ENCODE data around the gene OTOGL.
"Not testable (repeated sequence)": the region's sequence is repeated elsewhere in the genome, so short reads cannot be mapped to it uniquely, and the experiment has no call there.

OTOGL gene

GRCh38 chr12:80099259-80099658, at the start of gene OTOGL:
OTOGL (plus strand) TSS chr12:80099537; CDS start chr12:80209432, 109,895 bp downstream.
- DNase-seq = no peak

DNA sequence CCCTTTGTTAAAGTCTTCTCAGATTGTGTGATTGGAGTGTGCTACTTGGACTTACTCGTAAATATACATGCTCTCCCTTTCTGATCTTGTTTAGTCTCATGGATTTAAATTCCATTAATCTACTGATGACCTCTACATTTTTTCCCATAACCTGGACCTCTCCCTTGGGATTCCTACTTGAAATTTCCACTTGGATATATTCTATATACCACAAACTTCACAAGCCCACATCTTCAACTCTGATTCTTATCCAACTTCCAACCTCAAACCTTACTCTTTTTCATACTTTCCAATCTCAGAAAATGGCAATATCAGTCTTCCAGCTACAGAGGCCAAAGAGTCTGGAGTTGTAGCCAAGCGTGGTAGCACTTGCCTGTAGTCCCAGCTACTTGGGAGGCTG, 49.1 kb upstream of the OTOGL start:
- DNase-seq = no peak

DNA sequence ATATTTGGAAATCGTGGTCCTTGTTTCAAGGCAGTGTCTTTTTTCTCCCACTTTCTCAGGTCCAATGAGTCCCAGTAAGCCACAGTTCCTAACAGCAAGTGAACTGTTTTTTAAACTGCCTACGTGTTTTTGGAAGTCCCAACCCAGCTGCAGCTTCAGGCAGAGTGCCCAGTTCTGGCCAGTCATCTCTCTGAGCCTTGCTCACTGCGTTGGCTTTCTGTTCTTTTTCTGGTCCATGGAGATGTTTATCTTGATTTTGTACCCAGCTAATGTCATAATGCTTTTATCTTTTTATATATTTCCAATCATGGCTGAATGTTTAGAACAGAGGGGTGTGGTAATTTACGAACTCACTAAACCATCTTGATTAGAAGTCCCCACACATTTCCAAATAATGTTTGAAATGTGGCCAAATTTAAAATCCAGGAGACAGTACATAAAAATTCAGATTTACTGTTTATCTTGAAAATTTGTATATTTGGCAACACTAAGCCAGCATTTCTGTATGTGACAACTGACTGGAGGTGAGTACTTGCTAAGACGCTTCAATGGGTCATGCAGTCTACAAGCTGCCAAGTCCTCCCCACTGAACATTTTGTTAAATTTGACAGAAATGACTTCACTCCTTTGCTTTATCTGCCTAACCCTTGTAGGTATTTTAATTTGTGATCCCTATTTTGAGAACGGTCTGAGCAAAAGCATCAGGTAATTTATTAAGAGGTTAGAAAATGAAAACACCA, 46.1 kb upstream of the OTOGL start:
- no peak for DNase-seq

- DNase-seq = no peak
These were observed 43.1 kb upstream of the OTOGL start for GRCh38 chr12:80056232-80056631.

DNA sequence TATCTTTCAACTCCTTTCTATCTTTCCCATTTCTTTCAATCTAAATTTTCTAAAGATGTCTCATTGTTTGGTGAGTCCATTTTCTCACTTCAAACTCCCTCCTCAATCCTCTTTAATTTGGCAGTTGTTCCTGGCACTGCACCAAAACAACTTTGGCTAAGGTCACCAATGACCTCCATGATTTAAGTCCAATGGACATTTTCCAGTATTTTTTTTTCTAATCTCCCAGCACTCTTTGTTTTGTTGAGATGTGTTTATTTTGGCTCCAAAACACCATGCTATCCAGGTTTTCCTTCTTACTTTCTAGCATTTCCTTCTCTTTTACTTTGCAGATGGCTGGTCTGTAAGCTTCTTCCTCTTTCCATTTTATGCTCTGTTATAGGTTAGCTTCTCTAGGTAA, 42.5 kb upstream of the OTOGL start:
- no peak for DNase-seq

DNA sequence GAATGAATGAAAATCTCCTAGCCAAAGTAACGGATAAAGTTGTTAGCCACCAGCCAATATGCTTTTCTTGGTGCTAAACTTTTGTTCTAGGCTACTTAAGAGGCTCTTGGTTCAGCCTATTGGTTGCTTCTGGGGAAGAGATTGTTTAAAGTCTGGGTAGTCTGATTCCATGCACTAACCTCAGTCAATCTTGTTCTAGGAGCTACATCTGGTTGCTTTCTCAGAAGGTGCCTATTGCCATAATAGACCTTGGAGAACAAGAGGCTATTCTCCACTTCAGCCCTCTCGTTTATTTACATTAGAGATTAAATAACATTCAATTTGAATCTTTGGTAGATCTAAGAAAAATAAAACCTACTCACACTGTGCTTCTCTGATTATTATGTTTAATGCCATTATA, 40.8 kb upstream of the OTOGL start:
- DNase-seq = no peak

DNA sequence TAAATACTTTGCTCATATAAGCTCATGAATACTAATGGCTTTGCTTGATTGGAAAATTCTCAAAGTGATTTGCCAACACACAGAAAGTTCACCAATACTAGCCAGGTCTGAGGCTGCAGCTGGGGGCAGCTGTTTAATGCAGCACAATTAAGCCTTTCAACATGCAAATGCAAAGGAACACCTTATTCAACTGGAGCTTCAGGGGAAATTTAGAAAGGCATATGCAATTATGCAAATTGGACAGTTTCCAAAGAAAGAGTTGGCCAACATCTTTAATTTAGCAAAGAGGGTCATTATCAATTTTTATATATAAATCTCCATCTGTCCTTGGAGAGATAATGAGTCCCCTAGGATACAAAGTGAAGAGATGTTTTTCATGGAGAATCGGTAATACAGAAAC, 40.2 kb upstream of the OTOGL start:
- no peak for DNase-seq

DNA sequence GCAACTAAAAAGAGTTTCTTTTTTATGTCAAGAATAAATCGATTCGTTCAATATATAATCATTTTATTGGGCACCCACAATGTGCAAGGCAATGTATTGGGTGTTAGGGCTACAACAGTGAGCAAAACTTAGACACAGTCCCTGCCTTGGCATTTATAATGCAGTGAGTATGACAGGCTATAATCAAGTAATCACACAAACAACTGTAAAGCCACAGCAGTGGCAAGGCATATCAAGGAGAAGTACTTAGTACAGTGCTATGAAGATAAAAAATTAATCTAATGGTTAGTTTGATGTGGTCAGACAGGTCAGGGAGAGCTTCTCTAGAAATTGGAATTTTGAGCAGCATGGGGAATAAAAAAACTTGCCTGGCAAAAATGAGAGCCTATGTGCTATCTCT, 39.5 kb upstream of the OTOGL start:
- no peak for DNase-seq

DNA sequence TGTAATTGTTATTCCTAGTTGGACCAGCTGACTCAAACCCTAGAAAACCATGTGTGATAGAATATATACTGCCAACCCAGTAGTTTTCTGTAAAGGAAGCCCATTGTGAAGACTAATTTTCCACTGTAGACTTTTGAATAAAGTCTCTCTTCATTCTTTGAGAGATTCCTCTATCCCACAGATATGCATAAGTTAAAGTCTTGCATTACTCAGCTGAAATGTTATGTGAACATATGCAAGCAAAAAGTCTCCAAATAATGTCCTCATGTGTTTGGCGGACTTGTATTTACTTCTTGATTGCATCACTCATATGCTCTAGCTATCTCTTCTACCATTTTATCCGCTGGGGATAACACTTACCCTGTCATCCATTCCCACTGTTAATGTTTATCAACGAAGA, 35.1 kb upstream of the OTOGL start:
- no peak for DNase-seq

DNA sequence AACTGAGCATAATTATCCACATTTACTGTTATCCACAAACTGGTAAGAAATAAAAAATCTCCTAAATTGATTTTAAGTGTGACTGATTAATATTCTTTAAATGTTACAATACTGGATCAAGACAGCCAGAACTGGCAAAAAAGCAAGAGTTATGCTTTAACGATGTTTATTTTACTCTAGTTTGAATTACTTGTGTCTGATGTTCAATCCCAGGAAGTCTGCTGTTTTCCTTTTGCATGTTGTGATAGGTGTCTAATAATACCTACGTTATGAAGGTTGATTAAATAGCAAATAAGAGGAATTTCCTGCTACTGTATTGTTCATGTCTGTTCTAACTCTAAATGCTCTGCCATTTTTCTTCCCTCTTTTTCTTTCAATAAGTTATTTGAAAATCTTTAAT, 34.4 kb upstream of the OTOGL start:
- no peak for DNase-seq

- DNase-seq = no peak
These were observed 31.2 kb upstream of the OTOGL start for GRCh38 chr12:80068173-80068572.

- not testable (repeated sequence) for DNase-seq
These were observed 15.3 kb upstream of the OTOGL start for GRCh38 chr12:80083892-80084614.

GRCh38 chr12:80086025-80086424, 13.3 kb upstream of the OTOGL start:
- no peak for DNase-seq

DNA sequence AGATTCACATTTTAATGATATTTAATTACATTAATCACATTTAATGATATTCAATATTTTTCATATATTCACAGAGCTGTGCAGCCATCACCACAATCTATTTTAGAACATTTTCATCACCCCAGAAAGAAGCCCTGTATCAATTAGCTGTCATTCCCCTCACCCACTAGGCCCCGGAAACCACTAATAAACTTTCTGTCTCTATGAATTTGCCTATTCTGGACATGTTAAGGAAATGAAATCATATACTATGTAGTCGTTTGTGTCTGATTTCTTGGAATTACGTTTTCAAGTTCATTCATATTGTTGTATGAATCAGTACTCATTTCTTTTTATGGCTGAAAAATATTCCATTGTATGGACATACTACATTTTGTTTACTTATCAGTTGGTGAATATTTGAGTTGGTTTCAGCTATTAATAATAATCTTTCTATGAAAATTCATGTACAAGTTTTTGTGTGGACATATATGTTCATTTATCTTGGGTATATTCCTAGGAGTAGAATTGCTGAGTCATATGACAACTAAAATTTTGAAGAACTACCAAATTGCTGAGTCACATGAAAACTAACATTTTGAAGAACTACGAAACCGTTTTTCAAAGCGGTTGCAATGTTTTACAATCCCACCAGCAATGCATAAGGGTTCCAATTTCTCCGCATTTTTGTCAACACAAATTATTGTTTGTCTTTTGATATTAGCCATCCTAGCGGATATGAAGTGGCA, 11.7 kb upstream of the OTOGL start:
- DNase-seq = no peak

DNA sequence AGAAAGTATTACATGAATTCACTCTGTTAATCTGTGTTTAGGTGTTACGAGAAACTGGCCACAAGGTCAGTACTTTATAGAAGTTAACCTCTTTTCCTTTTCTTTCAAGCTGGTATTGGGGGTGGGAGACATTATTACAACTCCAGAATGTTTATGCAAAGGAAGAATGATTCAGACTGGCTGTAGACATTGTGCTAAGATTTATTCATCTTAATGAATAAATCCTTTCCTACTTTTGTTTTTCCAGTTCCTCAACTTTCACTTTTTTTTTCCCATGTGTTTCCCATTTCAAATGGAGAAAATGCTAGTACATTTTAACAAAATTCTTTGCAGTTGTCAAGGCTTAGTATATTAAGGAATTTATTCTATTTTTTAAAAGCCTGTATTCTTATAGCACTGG, 1.3 kb downstream of the OTOGL start:
- DNase-seq = no peak

DNA sequence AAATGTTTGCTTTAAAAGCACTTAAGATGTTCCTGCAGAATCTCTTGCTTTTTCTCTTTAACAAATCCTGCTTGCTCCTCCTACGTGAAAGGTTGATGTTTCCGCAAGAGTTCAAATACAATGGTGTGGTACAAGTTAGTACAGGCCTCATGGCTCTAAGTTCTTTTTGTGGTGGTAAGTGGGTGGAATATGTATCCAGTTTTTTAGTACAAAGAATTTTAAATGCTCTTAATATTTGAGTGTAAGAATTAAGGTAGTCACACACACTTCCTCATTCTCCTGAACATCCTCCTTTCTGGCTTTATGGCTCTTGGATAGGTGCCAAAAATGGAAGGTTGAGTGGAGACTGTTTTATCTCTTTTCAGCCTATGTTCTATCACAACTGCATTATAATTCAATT, 1.8 kb downstream of the OTOGL start:
- DNase-seq = no peak

- DNase-seq = no peak
These were observed 7.9 kb downstream of the OTOGL start for GRCh38 chr12:80107221-80107620.

- no peak for DNase-seq
These were observed 17.4 kb downstream of the OTOGL start for GRCh38 chr12:80116735-80117134.

DNA sequence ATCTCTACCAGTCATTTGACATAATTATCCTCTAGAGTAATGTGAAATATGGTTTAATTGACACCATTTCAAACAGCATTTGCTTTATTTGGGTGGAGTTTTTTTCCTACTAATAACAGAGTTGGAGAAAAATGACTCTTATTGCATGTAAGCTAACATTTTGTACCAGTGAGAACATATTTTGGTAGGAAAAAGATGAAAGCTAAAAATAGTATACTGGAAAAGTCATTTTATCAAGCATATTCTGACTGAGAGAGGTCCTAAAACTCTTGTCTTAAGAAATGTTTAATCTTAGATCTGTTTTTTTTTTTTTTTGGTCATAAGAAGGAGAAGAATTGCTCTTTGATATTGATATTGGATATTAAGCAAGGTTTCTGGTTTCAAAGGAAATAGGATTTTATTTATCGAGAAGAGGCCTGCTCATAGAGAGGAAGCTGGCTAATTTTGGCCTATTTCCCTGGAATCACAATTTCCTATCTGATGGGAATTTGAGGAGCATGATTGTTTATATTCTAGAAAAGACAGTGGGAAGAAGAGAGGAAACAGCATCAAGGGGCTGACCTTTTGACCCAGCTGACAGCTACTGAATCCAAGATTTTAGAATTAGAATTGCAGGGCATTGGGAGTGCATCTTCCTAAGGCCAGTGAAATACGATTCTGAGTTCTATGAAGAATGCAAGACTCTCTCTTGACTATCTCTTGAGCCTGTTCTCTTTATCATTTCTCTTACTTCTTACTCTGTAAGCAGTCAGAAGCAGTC, 19.4 kb downstream of the OTOGL start:
- no peak for DNase-seq

- DNase-seq = no peak
These were observed 21.7 kb downstream of the OTOGL start for GRCh38 chr12:80120994-80121393.

- no peak for DNase-seq
These were observed 22.3 kb downstream of the OTOGL start for GRCh38 chr12:80121661-80122060.

GRCh38 chr12:80129895-80130530, 30.7 kb downstream of the OTOGL start:
- no peak for DNase-seq

DNA sequence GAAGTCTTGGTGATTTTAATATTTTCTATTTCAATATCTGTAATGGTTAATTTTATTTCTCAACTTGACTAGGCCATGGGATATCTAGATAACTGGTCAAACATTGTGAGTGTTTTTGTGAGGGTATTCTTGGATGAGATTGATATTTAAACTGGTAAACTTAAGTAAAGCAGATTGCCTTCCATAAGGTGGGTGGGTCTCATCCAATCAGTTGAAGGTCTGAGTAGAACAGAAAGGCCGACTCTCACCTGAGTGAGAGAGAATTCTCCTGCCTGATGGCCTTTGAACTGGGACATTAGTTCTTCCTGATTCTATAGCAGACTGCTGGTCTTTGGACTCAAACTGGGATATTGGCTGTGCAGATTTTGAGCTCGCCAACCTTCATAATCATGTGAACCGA, 36.3 kb downstream of the OTOGL start:
- DNase-seq = no peak
